DND-41 (cell line): Measurements from ENCODE around the gene TOM1.

Source experiments
- ATAC-seq: fragments of 200-7000 bp; cut with Tn5 transposase; 3 replicates; pipeline ENCODE4 v1.9.1; 2021; ENCODE audit warnings: low read depth; ENCODE audit not compliant: insufficient read depth
- DNase-seq: peaks from one replicate; pipeline ENCODE4 v3.0.0-alpha.2; 2020
- H2AFZ ChIP-seq: 2 replicates; pipeline ENCODE4 v1.6.0; 2012; ENCODE audit warnings: low read depth, low read length
- H3K27ac ChIP-seq: 2 replicates; pipeline ENCODE4 v1.5.1; 2012; ENCODE audit warnings: low read length, inconsistent platforms
- H3K27me3 ChIP-seq: fragments of 200-600 bp; sonication (generic); 2 replicates; pipeline ENCODE4 v1.6.0; 2012; ENCODE audit warnings: low read length, mild to moderate bottlenecking, inconsistent platforms; ENCODE audit not compliant: insufficient read depth, poor library complexity
- H3K36me3 ChIP-seq: 2 replicates; pipeline ENCODE4 v1.5.1; 2012; ENCODE audit warnings: low read length, inconsistent platforms; ENCODE audit not compliant: insufficient read depth
- H3K4me1 ChIP-seq: 2 replicates; pipeline ENCODE4 v1.5.1; 2012; ENCODE audit warnings: mild to moderate bottlenecking, low read length; ENCODE audit not compliant: insufficient read depth
- H3K4me2 ChIP-seq: 2 replicates; pipeline ENCODE4 v1.6.0; 2012; ENCODE audit warnings: mild to moderate bottlenecking, moderate library complexity, low read length, inconsistent platforms; ENCODE audit not compliant: insufficient read depth
- H3K4me3 ChIP-seq, 2 experiments: fragments of 200-600 bp in 1 of 2; shearing (Covaris generic) in 1 of 2; 2 replicates each; pipeline ENCODE4 v1.5.1; 2012 to 2016; ENCODE audit warnings: inconsistent platforms in 2 of 2, low read length in 2 of 2, mild to moderate bottlenecking in 2 of 2, low read depth in 1 of 2, moderate library complexity in 1 of 2
- H3K79me2 ChIP-seq: 2 replicates; pipeline ENCODE4 v1.6.0; 2012; ENCODE audit warnings: low read length, inconsistent platforms; ENCODE audit not compliant: insufficient read depth
- H3K9ac ChIP-seq: 2 replicates; pipeline ENCODE4 v1.6.0; 2012; ENCODE audit warnings: low read depth, mild to moderate bottlenecking, inconsistent platforms, low read length, moderate library complexity
- H3K9me3 ChIP-seq: 2 replicates; pipeline ENCODE4 v1.5.1; 2012; ENCODE audit warnings: low read length, moderate library complexity, mild to moderate bottlenecking, inconsistent platforms; ENCODE audit not compliant: insufficient read depth, severe bottlenecking
- H4K20me1 ChIP-seq: 2 replicates; pipeline ENCODE4 v1.6.0; 2012; ENCODE audit warnings: low read length; ENCODE audit not compliant: insufficient read depth
- CTCF ChIP-seq: IDR thresholded peaks from 2 replicates; pipeline ENCODE4 v1.5.1; 2012; ENCODE audit warnings: borderline replicate concordance, low read length, moderate library complexity, mild to moderate bottlenecking; ENCODE audit not compliant: poor library complexity, severe bottlenecking; ENCODE audit errors: extremely low read depth
- EZH2 ChIP-seq: IDR thresholded peaks from 3 replicates; pipeline ENCODE4 v1.6.1; 2012; ENCODE audit warnings: borderline replicate concordance, low read depth, mild to moderate bottlenecking, moderate library complexity, low read length, inconsistent platforms; ENCODE audit not compliant: severe bottlenecking

The TOM1 gene

GRCh38 chr22:35318346-35319215 is 18.9 kb downstream of the TOM1 start:
- no peak for DNase-seq
- no peak overlapping the region for H3K9ac ChIP-seq
- ATAC-seq: no peak
- no peaks in the 10 kb centered on the region for H3K9me3 ChIP-seq
- H3K4me3 ChIP-seq: no peak overlapping the region
- peaks cover 27% of the 10 kb centered on the region for H3K36me3 ChIP-seq
- peaks cover 14% of the 10 kb centered on the region; the same call in 1 of the 2 replicates for H4K20me1 ChIP-seq
- H3K4me1 ChIP-seq: no peaks in the 10 kb centered on the region
- no peak for TF ChIP-seq EZH2
- no peak for TF ChIP-seq CTCF
- H3K27ac ChIP-seq: no peak overlapping the region
- H3K27me3 ChIP-seq: no peaks in the 10 kb centered on the region
- H2AFZ ChIP-seq: no peak overlapping the region
- no peak overlapping the region for H3K4me2 ChIP-seq
- no peaks in the 10 kb centered on the region for H3K79me2 ChIP-seq

- no peaks in the 10 kb centered on the region for H3K27me3 ChIP-seq
- no peak overlapping the region for H3K4me2 ChIP-seq
- no peak for ATAC-seq
- no peak for TF ChIP-seq CTCF
- TF ChIP-seq EZH2: no peak
- no peak overlapping the region for H3K9ac ChIP-seq
- H3K36me3 ChIP-seq: peaks cover 36% of the 10 kb centered on the region
- H3K9me3 ChIP-seq: no peaks in the 10 kb centered on the region
- no peak overlapping the region for H3K4me3 ChIP-seq
- H3K4me1 ChIP-seq: no peaks in the 10 kb centered on the region
- H2AFZ ChIP-seq: no peak overlapping the region
- H3K79me2 ChIP-seq: no peaks in the 10 kb centered on the region
- no peak for DNase-seq
- H3K27ac ChIP-seq: no peak overlapping the region
- H4K20me1 ChIP-seq: peaks cover 14% of the 10 kb centered on the region; the same call in 1 of the 2 replicates
Measured at GRCh38 chr22:35319244-35319985, 19.7 kb downstream of the TOM1 start.

DNA sequence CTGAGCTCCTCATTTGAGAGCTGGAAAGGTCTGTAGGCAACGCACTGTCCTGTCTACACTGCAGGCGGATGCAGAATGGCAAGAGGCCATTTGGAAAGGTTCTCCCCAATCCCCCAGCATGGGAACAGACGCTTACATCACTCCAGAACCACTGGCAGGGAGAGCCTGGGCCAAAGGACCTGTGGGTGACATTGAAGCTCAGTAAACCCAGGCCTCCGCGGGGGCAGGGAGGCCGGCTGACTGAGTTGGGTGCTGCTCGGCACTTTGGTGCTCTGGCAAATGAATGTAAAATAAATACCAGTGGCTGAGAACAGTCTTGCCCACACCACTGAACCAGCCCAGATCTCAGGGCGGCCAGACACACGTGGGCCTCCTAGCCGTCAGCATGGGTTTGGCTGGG is 22.4 kb downstream of the TOM1 start:
- no peaks in the 10 kb centered on the region for H3K27me3 ChIP-seq
- no peak for DNase-seq
- H3K4me2 ChIP-seq: no peak overlapping the region
- no peak overlapping the region for H3K27ac ChIP-seq
- no peaks in the 10 kb centered on the region for H3K79me2 ChIP-seq
- peaks cover 46% of the 10 kb centered on the region for H3K36me3 ChIP-seq
- ATAC-seq: no peak
- H3K9me3 ChIP-seq: no peaks in the 10 kb centered on the region
- no peaks in the 10 kb centered on the region for H3K4me1 ChIP-seq
- no peak overlapping the region for H3K9ac ChIP-seq
- H3K4me3 ChIP-seq: no peak overlapping the region
- TF ChIP-seq CTCF: no peak
- no peak for TF ChIP-seq EZH2
- peaks cover 3% of the 10 kb centered on the region; the same call in 1 of the 2 replicates for H4K20me1 ChIP-seq
- H2AFZ ChIP-seq: no peak overlapping the region
